Endothelial cell of umbilical vein (primary cell): ENCODE measurements around the gene TSHZ3. TPM values are rescaled to one million over a fixed set of nuclear protein-coding genes. Genes with fewer than 3 reads are reported as not detected.

Source experiments
- BruUV-seq: library from RNA; stranded (reverse); fragments of 400-500 nt; replicated peaks from 2 replicates; lab custom pipeline; 2021; lab: Mats Ljungman, UMichigan
- CTCF ChIA-PET: fragments of 300-600, 350-600 bp; sonication (Branson Sonifier 250); formaldehyde crosslinking; loops from one replicate; lab custom pipeline; 2021; ENCODE audit warnings: antibody characterized with exemption, inconsistent platforms; lab: Charles Lee
- POLR2A ChIA-PET: fragments of 300-600, 350-600 bp; sonication (Branson Sonifier 250); formaldehyde crosslinking; loops from one replicate; lab custom pipeline; 2021; ENCODE audit warnings: antibody characterized with exemption, inconsistent platforms; lab: Charles Lee
- DNase-seq: peaks from one replicate; pipeline ENCODE4 v3.0.0-alpha.2; 2011; ENCODE audit warnings: low read depth, low spot score
- FAIRE-seq: peaks from 2 replicates; lab custom pipeline; 2011; peaks lifted over from hg19 to GRCh38; lab: Jason Lieb, UNC
- H2AFZ ChIP-seq: 2 replicates; pipeline ENCODE4 v1.6.0; 2012; ENCODE audit warnings: low read depth, low read length, control low read depth, inconsistent platforms
- H3K27ac ChIP-seq: 2 replicates; pipeline ENCODE4 v1.5.1; 2011; ENCODE audit warnings: low read depth, mild to moderate bottlenecking, control low read depth, low read length, moderate library complexity; ENCODE audit not compliant: insufficient read depth
- H3K27me3 ChIP-seq, 2 experiments: 2 replicates each; pipeline versions ENCODE4 v1.6.0 to v1.6.1; 2011; ENCODE audit warnings: low read length in 2 of 2, mixed read lengths in 1 of 2; ENCODE audit not compliant: control insufficient read depth in 2 of 2, insufficient read depth in 2 of 2
- H3K36me3 ChIP-seq, 2 experiments: 2 replicates in 1 of 2; 3 replicates in 1 of 2; pipeline ENCODE4 v1.5.1; 2011; ENCODE audit warnings: low read length in 2 of 2, mild to moderate bottlenecking in 1 of 2, moderate library complexity in 1 of 2; ENCODE audit not compliant: control insufficient read depth in 2 of 2, insufficient read depth in 2 of 2; ENCODE audit errors: extremely low read depth in 1 of 2
- H3K4me1 ChIP-seq: 3 replicates; pipeline ENCODE4 v1.5.1; 2011; ENCODE audit warnings: mild to moderate bottlenecking, low read length; ENCODE audit not compliant: control insufficient read depth, insufficient read depth; ENCODE audit errors: extremely low read depth
- H3K4me2 ChIP-seq: 2 replicates; pipeline ENCODE4 v1.6.1; 2011; ENCODE audit warnings: low read length, control low read depth, mixed read lengths; ENCODE audit not compliant: insufficient read depth
- H3K4me3 ChIP-seq, 3 experiments: fragments of 200-600 bp in 1 of 3; sonication (generic), shearing (Covaris generic) in 1 of 3; replicated peaks in 1 of 3; 2 replicates each; pipeline ENCODE4 v1.5.1; 2011 to 2016; ENCODE audit warnings: control low read depth in 3 of 3, low read length in 3 of 3, mild to moderate bottlenecking in 2 of 3, inconsistent platforms in 1 of 3, low read depth in 1 of 3, moderate library complexity in 1 of 3; ENCODE audit not compliant: insufficient read depth in 1 of 3
- H3K79me2 ChIP-seq: 2 replicates; pipeline ENCODE4 v1.6.0; 2012; ENCODE audit warnings: low read length, inconsistent platforms; ENCODE audit not compliant: control insufficient read depth, insufficient read depth
- H3K9ac ChIP-seq: replicated peaks from 2 replicates; pipeline ENCODE3; 2011; ENCODE audit warnings: low read length, control low read depth; ENCODE audit not compliant: insufficient read depth; ENCODE audit errors: extremely low read depth
- H3K9me1 ChIP-seq: replicated peaks from 3 replicates; pipeline ENCODE4 v1.6.0; 2011; ENCODE audit warnings: mild to moderate bottlenecking, low read length; ENCODE audit not compliant: control insufficient read depth, insufficient read depth; ENCODE audit errors: extremely low read depth
- H3K9me3 ChIP-seq: replicated peaks from 2 replicates; pipeline ENCODE4 v1.5.1; 2012; ENCODE audit warnings: low read length, inconsistent platforms; ENCODE audit not compliant: control insufficient read depth, insufficient read depth
- H4K20me1 ChIP-seq: replicated peaks from 2 replicates; pipeline ENCODE3; 2011; ENCODE audit warnings: mild to moderate bottlenecking, low read length; ENCODE audit not compliant: control insufficient read depth, insufficient read depth; ENCODE audit errors: extremely low read depth
- EZH2 ChIP-seq: IDR thresholded peaks from 2 replicates; pipeline ENCODE4 v1.6.1; 2012; ENCODE audit warnings: borderline replicate concordance, low read depth, mild to moderate bottlenecking, moderate library complexity, low read length, inconsistent platforms; ENCODE audit not compliant: severe bottlenecking
- FOS ChIP-seq: IDR thresholded peaks from 2 replicates; pipeline ENCODE4 v1.6.1; 2011; ENCODE audit warnings: mild to moderate bottlenecking, low read length, moderate library complexity, borderline replicate concordance; ENCODE audit not compliant: insufficient read depth
- GATA2 ChIP-seq: IDR thresholded peaks from 2 replicates; pipeline ENCODE4 v1.7.0; 2011; ENCODE audit warnings: low read depth, mild to moderate bottlenecking, moderate library complexity, mixed read lengths, low read length; ENCODE audit not compliant: insufficient read length, insufficient read depth
- JUN ChIP-seq: IDR thresholded peaks from 2 replicates; pipeline ENCODE4 v1.6.1; 2011; ENCODE audit warnings: borderline replicate concordance, low read depth; ENCODE audit not compliant: insufficient read length, insufficient read depth
- MAX ChIP-seq: IDR thresholded peaks from 2 replicates; pipeline ENCODE4 v1.6.1; 2011; ENCODE audit not compliant: insufficient read depth, insufficient read length
- MYC ChIP-seq: IDR thresholded peaks from one replicate; pipeline ENCODE4 v1.6.1; 2011; ENCODE audit warnings: mild to moderate bottlenecking, low read depth, low read length
- POLR2A ChIP-seq: IDR thresholded peaks from 2 replicates; pipeline ENCODE4 v1.6.1; 2012; ENCODE audit warnings: low read depth, mild to moderate bottlenecking, control low read depth, low read length
- POLR2AphosphoS5 ChIP-seq: IDR thresholded peaks from 2 replicates; pipeline ENCODE4 v1.6.1; 2012; ENCODE audit warnings: low read depth, mild to moderate bottlenecking, control low read depth, low read length, moderate library complexity; ENCODE audit not compliant: insufficient read depth
- dilution Hi-C: fragments of 300-500 bp; cut with MboI; formaldehyde crosslinking; loops from one replicate; pipeline ENCODE4 v1.15.0; 2019; ENCODE audit warnings: low sequenced_read_pairs; ENCODE audit not compliant: extremely low pct_ligation_motif_present
- intact Hi-C: fragments of 100-400 bp; cut with micrococcal nuclease; formaldehyde crosslinking; loops from one replicate; pipeline ENCODE4 v1.10.0; 2022
- polyA plus RNA-seq, 4 experiments: library from polyadenylated mRNA; depleted of rRNA in 3 of 4; stranded (reverse) in 3 of 4; unstranded in 1 of 4; fragments of >200 nt; gene quantifications; 2 replicates each; pipeline versions ENCODE4 v1.2.1 to v1.2.3, GENCODE V29; 2011 to 2012; ENCODE audit warnings: missing spikeins in 1 of 4
- total RNA-seq: library from RNA; stranded (reverse); gene quantifications from 2 replicates; pipeline ENCODE4 v1.2.3, GENCODE V29; 2021
- TF ChIP-seq, protein P1 (sequence below), 2 donors: IDR thresholded peaks; 1 replicate in 1 of 2; 2 replicates in 1 of 2; pipeline ENCODE4 v1.5.1; 2011; ENCODE audit warnings: low read length in 2 of 2, mild to moderate bottlenecking in 2 of 2, moderate library complexity in 2 of 2, control low read depth in 1 of 2, inconsistent platforms in 1 of 2, low read depth in 1 of 2; ENCODE audit not compliant: insufficient read depth in 1 of 2; ENCODE audit errors: extremely low read depth in 1 of 2

The TSHZ3 gene
- total and polyA plus RNA-seq, 2 donors (not counting 3 experiments of a cell fraction or from before 2014, with no cell fraction given): 1.2 to 6.2 TPM

DNA sequence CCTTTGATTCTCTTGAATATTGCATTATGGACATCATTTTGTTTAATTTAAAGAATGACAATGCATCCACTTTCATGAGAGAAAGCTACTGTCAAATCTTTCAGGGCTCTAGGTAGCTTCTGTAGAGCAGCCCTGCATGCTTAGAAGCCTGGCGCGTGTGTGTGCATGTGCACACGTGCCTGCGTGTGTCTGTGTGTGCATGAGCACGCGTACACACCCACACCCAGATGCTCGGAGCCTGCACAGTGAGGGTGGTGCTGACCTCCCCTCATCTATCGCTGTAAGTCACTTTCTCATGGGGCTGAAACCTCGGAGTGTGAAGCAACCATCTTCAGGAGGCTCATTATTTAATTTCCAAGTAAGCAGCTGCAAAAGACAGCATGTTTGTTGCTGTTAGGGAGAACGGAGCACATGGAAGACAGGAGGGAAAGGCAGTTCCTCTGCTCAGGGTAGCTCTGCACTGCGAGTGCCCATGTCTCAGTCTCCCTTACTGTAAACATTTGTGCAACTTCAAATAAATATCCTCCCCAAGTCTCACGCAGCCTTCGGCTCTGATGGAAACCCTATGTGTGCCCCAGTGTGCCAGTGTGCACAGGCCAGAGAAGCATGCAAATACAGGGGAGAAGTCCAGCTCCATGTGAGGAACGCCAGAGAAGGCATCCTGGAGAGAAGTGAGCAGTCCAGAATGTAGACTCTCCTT lies 22.8 kb downstream of the TSHZ3 start:
- H3K4me3 ChIP-seq: no peak overlapping the region
- ChIA-PET POLR2A (no interaction called here), CTCF (no interaction called here)
- H2AFZ ChIP-seq: no peak overlapping the region
- H3K36me3 ChIP-seq: no peaks in the 10 kb centered on the region
- H3K9me3 ChIP-seq: no peaks in the 10 kb centered on the region
- TF ChIP-seq MAX (no peak), EZH2 (no peak), MYC (no peak), JUN (no peak), FOS (no peak), POLR2AphosphoS5 (no peak), POLR2A (no peak), GATA2 (no peak)
- TF ChIP-seq, protein P1, sequence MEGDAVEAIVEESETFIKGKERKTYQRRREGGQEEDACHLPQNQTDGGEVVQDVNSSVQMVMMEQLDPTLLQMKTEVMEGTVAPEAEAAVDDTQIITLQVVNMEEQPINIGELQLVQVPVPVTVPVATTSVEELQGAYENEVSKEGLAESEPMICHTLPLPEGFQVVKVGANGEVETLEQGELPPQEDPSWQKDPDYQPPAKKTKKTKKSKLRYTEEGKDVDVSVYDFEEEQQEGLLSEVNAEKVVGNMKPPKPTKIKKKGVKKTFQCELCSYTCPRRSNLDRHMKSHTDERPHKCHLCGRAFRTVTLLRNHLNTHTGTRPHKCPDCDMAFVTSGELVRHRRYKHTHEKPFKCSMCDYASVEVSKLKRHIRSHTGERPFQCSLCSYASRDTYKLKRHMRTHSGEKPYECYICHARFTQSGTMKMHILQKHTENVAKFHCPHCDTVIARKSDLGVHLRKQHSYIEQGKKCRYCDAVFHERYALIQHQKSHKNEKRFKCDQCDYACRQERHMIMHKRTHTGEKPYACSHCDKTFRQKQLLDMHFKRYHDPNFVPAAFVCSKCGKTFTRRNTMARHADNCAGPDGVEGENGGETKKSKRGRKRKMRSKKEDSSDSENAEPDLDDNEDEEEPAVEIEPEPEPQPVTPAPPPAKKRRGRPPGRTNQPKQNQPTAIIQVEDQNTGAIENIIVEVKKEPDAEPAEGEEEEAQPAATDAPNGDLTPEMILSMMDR (IDR thresholded peaks at IDR 0.05; ENCODE audit: extremely low read depth in 1 of 2, insufficient read depth in 1 of 2, low read depth in 1 of 2, low read length in 2 of 2): no peak
- DNase-seq (no peak), FAIRE-seq (no peak)
- H3K79me2 ChIP-seq: no peaks in the 10 kb centered on the region
- intact Hi-C loops: no loop called here
- H3K4me1 ChIP-seq: peaks cover 22% of the 10 kb centered on the region
- H3K27ac ChIP-seq: no peak overlapping the region
- H3K9ac ChIP-seq: no peak overlapping the region
- H3K27me3 ChIP-seq: no peaks in the 10 kb centered on the region
- H4K20me1 ChIP-seq: no peaks in the 10 kb centered on the region
- BruUV-seq: no TSS peak
- dilution Hi-C loops: no loop called here
- H3K9me1 ChIP-seq: no peaks in the 10 kb centered on the region
- no peak overlapping the region for H3K4me2 ChIP-seq
